HG03060 (cell line): Measurements from ENCODE around the gene DDI1.
A peak's percentile ranks its signal among the peaks of the same experiment; 100 is the strongest.
"Not testable (repeated sequence)": the region's sequence is repeated elsewhere in the genome, so short reads cannot be mapped to it uniquely, and the experiment has no call there.

Experiments used
- ATAC-seq: cut with Tn5 transposase; IDR thresholded peaks from one replicate; pipeline ENCODE4 v1.9.1; 2021; ENCODE audit warnings: low read depth, moderate number of reproducible peaks; ENCODE audit not compliant: unreplicated experiment

Gene DDI1

GRCh38 chr11:104036995-104037394 lies 555 bp downstream of the DDI1 start:
- no peak for ATAC-seq

GRCh38 chr11:104041792-104042191 lies 5.4 kb downstream of the DDI1 start:
- no peak for ATAC-seq

GRCh38 chr11:104043142-104043541 lies 6.7 kb downstream of the DDI1 start:
- no peak for ATAC-seq

DNA sequence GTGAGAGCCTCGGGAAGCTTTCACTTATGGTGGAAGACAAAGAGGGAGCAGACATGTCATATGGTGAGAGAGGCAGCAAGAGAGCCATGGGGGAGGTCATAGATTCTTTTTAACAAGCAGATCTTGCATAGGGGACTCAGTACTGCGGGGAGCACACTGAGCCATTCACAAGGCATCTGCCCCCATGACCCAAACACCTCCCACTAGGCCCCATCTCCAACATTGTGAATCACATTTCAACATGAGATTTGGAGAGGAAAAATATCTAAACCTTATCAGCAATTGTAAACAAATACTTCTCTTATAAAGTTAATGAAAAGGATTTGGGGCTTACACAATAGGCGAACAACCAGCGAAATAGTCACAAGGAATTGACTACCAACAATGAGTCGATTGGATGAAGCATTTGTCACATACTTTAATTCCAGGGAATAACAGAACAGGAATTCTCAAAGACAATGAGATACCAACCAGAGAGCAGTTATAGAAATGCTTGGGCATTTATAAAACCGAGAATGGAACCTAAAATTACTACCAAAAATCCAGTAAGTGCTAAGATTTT lies 7.3 kb downstream of the DDI1 start:
- no peak for ATAC-seq

- no peak for ATAC-seq
These were observed 9.9 kb downstream of the DDI1 start for GRCh38 chr11:104046331-104046730.

DNA sequence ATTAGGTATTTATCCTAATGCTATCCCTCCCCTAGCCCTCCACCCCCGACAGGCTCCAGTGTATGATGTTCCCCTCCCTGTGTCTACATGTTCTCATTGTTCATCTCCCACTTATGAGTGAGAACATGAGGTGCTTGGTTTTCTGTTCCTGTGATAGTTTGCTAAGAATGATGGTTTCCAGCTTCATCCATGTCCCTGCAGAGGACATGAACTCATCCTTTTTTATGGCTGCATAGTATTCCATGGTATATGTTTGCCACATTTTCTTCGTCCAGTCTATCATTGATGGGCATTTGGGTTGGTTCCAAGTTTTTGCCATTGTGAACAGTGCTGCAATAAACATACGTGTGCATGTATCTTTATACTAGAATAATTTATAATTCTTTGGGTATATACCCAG lies 10.4 kb downstream of the DDI1 start:
- not testable (repeated sequence) for ATAC-seq

- ATAC-seq, result no peak
These were observed 12.7 kb downstream of the DDI1 start for GRCh38 chr11:104049116-104049515.

GRCh38 chr11:104051778-104052177 lies 15.3 kb downstream of the DDI1 start:
- ATAC-seq, result no peak

- no peak for ATAC-seq
These were observed 17.5 kb downstream of the DDI1 start for GRCh38 chr11:104053743-104054478.

DNA sequence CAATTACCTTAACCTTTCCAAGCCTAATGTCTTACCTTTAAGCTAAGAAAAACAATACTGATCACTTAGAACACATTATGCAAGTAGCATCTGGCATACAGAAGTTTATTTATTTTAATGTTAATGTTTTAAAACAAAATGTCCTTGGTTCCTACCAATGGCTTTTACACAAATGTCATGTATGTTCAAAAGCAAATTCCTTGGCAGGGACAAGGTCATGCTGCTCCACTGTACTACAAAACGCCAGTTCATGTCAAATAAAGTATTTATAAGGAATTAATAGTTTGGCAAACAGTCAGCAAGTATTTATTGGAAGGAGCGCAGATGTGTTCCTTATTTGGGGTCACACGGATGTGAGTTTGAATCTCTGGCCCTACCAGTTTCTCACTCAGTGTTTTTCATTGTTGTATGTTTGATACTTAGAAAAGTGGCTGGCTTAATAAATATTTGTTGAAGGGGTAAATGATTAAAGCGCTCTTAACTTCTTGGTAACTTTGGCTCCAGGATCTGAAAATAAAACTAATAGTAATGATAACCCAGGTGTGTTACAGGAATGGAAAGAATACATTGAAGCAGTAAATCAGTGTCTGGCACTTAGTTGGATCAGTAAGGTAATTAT lies 18.6 kb downstream of the DDI1 start:
- ATAC-seq, result no peak

DNA sequence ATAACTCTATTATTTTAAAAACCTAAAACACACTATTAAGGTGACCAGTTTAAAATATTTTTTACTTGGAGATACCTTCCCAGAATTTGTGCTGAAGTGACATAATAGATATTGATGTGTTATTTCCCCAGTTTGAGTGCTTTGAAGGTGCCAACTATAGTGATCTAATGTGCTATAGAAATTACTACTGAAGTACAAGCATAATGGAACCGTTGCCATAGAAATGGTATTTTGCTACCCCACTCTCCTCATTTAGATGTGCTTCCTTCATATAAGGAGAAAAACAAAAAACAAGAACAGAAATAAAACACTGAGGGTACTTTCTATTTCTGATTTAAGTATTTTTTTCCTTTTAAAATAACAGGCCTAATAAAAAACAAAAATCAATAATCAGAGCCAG lies 19.2 kb downstream of the DDI1 start:
- ATAC-seq, result no peak

DNA sequence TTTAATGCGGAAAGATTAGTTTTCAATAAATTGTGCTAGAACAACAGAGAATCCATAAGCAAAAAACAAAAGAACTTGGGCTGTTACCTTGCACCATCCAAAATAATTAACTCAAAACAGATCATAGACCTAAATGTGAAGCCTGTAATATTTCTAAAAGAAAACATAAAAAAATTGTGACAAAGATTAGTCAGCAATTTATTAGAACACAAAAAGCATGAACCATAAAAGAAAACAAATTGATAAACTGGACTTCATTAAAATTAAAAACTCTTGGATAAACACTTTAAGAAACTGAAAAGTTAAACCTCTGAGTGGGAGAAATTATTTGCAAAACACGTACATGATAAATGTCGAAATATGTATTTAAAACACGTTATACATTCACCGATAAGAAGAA lies 21.5 kb downstream of the DDI1 start:
- no peak for ATAC-seq

GRCh38 chr11:104058680-104059079 lies 22.2 kb downstream of the DDI1 start:
- no peak for ATAC-seq

DNA sequence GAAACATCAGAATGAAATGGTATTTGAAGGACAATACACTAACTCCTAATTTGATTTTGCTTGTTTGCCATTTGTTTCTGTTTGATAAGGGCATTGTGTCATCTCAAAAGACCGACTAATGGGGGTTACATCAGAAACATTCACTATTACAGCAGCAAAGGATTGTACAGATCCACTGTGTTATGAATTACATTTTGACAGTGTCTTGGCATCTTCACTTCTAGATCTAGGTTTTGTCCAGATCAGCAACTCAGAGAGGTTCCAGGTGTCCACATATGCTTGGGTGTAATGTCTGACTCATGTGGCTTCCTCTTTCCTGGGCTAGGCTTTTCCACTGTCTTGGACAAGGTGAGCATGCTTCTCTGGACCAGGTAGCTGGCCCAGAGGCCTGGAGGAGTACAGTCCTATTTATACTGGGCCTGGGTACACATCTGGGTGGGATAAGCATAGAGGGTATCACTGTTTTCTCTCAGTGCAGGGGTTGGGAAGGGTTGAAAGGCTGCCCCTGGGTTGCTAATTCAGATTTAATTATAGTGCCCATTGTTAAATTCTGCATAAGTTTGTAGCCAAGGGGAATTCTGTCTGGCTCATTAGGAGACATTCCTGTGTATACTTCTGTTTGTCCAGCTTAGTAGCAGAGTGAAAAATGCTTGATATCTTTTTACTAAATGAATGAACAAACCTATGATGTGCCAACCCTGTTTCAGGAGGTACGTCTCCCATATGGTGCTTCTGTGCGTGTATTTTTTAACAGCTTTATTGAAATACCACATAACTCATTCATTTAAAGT lies 23.8 kb downstream of the DDI1 start:
- no peak for ATAC-seq

DNA sequence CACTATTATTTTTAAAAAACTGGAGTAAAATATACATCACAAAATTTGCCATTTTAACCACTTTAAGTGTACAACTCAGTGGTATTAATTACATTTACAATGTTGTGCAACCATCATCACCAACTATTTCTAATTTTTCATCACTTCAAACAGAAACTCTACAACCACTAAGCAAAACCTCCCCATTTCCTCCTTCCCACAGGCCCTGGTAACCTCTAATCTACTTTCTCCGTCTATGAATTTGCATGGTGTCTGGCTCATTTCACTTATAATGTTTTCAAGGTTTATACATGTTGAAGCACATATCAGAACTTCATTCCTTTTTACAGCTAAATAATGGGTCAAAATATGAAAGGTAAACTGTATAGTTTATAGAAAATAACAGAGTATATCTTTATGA lies 24.4 kb downstream of the DDI1 start:
- ATAC-seq, result no peak

DNA sequence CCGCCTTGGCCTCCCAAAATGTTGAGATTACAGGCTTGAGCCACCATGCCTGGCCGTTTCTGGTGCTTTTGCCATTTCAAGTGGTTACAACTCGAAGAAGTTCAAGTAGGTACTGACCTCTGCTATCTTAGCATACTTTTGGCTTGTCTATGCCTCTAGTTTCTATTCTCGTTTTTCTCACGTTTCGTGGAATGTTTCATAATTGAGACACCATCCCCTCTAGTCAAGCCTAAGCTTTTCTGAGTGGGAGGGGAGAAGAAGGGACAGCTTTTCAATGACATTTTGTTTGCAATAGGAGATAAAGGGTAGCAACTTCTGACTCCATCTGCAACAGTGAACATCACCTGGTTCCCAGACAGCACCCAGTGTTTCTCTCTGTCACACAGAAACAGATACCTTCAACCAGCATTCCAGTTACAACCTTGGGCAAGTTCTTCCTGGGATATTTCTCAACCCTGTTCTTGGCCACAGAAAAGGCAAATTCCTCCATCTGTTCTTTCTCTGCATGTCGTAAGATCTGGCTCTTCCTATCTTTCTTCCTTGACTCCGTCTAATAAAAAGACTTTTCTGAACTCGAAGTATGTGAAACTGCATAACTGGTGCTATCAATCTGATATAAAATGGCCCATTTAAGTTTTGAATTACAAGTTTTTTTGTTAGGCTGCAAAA lies 25.5 kb downstream of the DDI1 start:
- ATAC-seq, result no peak

DNA sequence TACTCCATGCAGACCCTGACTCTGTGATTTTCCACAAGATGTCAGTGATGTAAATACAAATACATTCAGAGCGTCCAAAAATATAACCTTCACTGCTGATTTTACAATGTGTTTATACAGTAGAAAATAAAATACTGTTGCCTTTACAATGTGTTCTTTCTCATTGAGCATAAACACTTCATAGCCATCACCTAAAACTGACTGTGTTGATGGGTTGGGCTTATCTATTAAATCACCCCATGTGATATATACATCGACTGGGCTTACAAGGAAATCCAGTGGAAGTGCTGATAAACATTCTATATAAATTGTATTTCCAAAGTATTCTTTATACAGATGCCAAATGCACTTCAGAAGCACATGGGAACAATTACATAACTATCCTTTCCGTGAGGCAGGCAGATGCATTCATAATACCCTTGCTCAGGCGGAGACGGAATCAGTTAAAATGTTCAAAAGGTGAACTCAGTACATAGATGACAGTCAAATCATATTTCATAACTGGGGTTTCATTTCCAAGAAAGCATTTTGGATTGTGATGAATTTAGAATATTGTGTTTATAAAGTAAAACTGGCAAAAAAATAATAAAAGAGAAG lies 27.7 kb downstream of the DDI1 start:
- ATAC-seq, result no peak

DNA sequence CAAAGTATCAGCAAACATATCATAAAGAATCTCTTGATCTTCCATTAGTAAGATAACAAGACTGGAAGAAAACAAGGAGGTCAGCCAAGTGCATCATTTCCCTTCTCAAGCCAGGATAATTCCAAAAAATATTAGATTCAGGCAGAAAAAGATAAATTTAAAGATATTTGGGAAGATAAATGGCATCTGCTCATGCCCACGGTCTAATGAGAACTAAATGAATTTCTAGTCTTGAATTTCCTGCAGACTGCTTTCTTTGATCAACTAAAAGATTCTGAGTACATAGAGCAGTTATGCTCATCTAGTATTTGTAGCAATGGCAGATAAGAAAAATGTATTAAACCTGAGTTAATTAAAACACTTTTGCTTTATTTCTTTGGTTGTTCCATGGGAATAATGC lies 31.1 kb downstream of the DDI1 start:
- ATAC-seq, result no peak

DNA sequence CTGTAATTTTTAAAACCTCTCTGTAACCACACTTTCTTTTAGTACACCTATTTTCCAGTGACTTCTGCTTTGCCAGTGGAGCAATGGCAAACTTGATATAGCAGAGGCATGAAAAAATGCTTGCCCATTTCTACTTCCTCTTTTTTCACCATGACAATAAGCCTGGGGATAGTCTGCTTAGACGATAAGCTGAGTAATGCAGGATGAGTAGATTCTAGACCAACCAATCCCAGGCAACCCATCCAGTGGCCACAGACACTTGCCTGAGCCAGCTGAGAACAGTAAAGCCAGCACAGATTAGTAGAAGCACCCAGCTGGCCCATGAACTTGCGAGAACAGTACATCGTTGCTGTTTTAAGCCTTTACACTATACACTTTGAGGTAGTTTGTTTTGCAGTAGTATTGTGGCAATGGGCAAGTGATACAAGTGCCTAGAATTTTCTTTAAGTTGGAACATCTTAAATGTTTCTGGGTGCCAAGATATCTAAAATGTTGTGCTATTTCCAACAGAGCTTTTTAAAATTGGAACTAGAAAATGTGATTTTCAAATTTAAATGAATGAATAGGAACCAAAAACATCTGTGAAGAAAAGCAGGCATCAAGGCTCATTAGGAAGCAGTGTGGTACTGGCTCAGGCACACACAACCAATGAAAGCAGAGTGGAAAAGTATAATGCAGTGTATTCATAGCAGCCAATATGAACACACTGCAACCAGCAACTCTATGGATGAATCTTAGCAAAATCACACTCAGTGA lies 37.7 kb downstream of the DDI1 start:
- ATAC-seq, result peak; percentile 87

DNA sequence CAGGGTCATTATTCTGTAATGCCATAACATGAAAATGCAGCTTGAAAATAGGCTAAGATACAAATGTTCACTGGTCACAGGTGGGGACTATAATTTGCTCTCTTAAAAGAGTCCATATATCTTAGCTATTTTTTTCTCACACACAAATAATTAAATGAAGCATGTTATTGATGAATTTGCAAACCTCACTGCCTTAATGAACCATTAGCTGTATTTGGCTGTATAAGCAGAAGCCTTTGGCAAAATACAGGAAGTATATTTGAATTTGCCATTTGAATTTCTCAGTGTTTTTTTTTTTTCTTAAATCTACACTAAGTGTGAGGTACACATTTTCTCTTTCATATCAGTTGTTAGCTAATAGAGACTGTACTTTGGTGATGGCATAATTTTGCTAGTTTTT lies 38.7 kb downstream of the DDI1 start:
- no peak for ATAC-seq
